Measurements from ENCODE around the gene SULT6B1. TPM values are rescaled to one million over a fixed set of nuclear protein-coding genes. Genes with fewer than 3 reads are reported as not detected.

The SULT6B1 gene, protein sequence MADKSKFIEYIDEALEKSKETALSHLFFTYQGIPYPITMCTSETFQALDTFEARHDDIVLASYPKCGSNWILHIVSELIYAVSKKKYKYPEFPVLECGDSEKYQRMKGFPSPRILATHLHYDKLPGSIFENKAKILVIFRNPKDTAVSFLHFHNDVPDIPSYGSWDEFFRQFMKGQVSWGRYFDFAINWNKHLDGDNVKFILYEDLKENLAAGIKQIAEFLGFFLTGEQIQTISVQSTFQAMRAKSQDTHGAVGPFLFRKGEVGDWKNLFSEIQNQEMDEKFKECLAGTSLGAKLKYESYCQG
- not detected in 2 replicates for total RNA-seq

DNA sequence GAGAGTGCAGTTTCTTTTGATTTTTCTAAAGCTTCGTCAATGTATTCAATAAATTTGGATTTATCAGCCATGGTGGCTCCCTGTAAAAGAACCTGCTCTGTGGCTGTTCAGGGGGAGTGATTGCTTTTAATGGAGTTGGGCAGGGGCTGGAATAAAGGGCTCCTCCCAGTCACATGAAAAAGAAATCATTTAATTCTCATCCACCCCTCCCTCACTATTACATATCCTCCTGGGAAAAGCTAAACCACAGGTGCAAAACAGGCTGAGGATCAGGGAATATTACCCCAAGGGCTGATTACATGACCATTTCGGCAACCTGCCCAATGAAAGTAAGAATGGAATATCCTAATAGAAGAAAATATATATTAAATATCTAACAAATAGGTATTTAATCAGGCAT is at the start of gene SULT6B1:
Gene SULT6B1 (minus strand): TSS at position 101 of the 400 bp plus-strand sequence. CDS start 30 bp downstream, at position 71.

DNA sequence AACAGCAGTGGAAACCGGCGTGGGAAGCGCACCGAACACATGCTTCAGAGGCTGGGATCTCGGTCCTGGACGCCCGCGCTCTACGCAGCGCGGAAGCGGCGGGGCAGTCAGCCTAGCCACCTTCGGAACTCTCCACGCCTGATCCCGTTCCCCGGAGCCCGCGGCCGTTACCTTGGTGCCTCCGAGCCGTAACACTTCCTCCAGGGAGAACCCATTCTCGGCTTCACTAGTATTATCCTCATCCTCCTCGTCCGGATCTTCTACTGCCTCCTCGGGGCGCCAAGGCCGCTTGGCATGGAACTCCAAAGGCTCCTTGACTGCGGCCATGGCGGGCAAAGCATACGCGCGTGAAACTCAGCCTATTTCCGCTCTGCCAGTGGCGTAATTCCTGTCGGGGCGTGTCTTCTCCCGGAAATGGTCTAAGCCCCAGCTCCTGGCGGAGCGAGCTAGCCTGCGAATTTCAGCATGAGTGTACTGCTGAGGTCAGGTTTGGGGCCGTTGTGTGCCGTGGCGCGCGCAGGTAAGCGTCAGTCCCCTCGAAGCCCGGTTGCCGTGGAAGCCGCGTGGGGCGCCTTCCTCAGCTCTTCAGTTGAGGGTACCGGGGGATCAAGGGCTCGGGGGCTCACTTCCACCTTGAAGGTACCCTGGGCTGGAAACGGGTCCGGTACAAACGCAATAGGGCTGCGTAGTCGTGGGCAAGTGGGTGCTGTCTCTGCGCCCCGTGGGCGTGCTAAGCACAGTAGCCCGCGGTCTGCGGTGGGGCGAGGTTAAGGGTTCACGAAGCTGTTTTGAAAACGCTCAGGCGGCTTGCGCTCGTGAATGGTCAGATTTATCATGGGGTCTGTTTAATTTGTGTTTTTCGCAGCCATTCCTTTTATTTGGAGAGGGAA is 43.0 kb upstream of the SULT6B1 start, which contains the start of the genes CEBPZ and NDUFAF7:
Gene CEBPZ (minus strand): TSS at position 356 of the 890 bp plus-strand sequence. CDS start 29 bp downstream, at position 327.
Gene NDUFAF7 (plus strand): TSS at position 418 of the 890 bp plus-strand sequence. CDS start 48 bp downstream, at position 466.

DNA sequence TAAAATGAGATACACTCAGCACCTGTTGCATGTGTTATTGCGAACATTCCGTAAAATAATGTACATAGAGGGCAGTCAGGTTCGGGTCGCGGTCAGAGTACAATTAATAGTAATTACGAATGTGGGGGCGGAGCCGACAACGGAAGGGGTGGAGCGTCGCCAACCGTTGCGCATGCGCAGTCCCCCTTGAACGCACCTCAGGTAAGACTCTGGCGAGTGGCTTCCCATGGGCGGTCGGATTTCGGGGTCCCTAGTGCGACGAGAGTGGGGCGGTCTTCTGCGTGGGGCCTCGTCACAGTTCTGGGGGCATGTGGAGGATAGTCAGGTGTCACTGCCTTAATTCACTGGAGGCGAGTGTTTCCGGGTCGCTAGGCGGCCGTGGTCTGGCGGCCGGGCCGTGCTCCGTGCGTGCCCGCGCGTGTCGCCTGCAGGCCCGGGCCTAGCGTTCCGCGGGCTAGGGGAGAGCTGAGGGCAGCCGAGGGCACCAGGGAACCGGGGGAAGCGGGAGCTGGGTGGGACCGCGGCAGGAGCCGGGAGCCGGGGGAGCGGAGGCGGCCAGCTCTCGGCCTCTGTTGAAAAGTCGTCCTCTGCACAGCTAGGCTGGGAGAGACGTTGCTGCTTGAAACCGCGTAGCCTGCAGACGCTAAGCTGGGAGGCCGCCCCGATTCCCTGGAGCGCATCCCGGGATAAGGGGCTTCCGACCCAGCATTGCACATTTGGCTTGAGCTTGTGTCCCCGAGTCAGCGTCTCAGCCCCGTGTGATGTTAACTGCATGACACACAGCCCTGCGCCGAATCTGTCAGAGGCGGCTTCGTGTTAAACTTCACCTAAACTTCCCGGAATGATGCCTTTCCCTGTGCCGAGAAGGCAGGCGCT is 8.1 kb upstream of the SULT6B1 start, which contains the start of gene CEBPZOS:
Gene CEBPZOS (plus strand): TSS at position 177 of the 876 bp plus-strand sequence. CDS start 3,209 bp downstream, outside the sequence.

DNA sequence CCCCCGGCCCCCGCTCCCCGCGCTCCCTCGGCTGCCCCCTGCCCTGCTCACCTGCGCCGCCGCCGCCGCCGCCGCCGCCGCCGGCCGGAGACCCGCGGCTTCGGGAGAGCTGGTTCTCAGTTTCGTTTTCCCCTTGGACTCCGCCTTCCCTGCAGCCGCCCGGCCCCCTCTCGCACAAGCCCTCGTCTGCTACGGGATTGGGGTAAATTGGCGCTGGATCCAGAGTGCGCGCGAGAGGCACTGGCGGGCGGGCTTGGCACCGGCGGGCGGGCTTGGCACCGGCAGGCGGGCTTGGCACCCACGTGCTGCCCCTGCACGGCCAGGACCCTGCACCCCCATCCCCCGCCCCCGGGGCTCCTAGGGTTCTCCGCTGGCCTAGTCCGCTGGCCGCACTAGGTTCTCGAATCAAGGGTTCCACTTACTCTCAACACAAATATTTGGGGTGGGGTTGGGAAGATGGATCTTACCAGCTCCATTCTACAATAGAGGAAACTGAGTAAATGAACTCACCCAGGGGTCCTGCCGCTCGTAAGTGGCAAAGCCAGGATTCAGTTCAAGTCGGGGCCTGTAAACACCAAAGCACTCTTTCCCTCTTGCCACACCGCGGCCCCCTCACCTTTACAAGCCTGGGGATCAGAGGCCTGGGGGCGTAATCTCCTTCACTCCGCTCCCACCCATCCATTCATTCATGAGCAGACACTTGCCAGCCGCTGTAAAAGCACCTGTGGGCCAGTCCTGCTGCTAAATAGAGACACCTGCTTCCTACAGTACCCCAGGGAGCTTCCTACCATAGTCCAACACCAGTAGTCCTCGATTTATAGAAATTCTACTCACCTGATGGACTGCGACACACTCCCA is 31.4 kb downstream of the SULT6B1 start, which contains the start of gene EIF2AK2:
Gene EIF2AK2 (minus strand): TSS at position 124 of the 858 bp plus-strand sequence. CDS start 9,174 bp downstream, outside the sequence.

Other genes starting within 250 kb of the SULT6B1 start
- gene STRN, start 222.1 kb downstream of the SULT6B1 start, total RNA-seq: 10.5 and 12.2 TPM in 2 replicates
- gene HEATR5B, start 104.3 kb downstream of the SULT6B1 start, total RNA-seq: 7.0 and 11.6 TPM in 2 replicates
- 5.3 and 6.2 TPM in 2 replicates for gene GPATCH11, start 104.2 kb downstream of the SULT6B1 start, total RNA-seq
- gene EIF2AK2, start 31.7 kb downstream of the SULT6B1 start, total RNA-seq: 15.7 and 20.1 TPM in 2 replicates
- 17.2 and 17.3 TPM in 2 replicates for gene CEBPZOS, start 7.8 kb upstream of the SULT6B1 start, total RNA-seq
- gene CEBPZ, start 42.9 kb upstream of the SULT6B1 start, total RNA-seq: 34.8 and 55.4 TPM in 2 replicates
- gene NDUFAF7, start 43.0 kb upstream of the SULT6B1 start, total RNA-seq: 10.7 and 14.3 TPM in 2 replicates
- 26.6 and 32.3 TPM in 2 replicates for gene PRKD3, start 136.2 kb upstream of the SULT6B1 start, total RNA-seq
- 9.7 and 32.3 TPM in 2 replicates for gene QPCT, start 156.0 kb upstream of the SULT6B1 start, total RNA-seq